HepG2 (cell line): Measurements from ENCODE around the gene ARL2. TPM values are rescaled to one million over a fixed set of nuclear protein-coding genes. Genes with fewer than 3 reads are reported as not detected.

Source experiments
- AKAP8 ChIP-seq: sonication (generic); formaldehyde crosslinking; IDR thresholded peaks from 2 replicates; pipeline ENCODE4 v1.5.1; 2020; ENCODE audit warnings: mild to moderate bottlenecking, missing genetic modification reagents
- HINFP ChIP-seq: sonication (generic); formaldehyde crosslinking; IDR thresholded peaks from 2 replicates; pipeline ENCODE4 v1.4.0; 2020; ENCODE audit warnings: low read depth, mild to moderate bottlenecking, missing genetic modification reagents
- MEIS2 ChIP-seq: sonication (generic); formaldehyde crosslinking; IDR thresholded peaks from 2 replicates; pipeline ENCODE4 v1.9.0; 2021; ENCODE audit warnings: mild to moderate bottlenecking, missing genetic modification reagents
- MTA1 ChIP-seq: sonication (generic); formaldehyde crosslinking; IDR thresholded peaks from 2 replicates; pipeline ENCODE4 v1.4.0; 2020; ENCODE audit warnings: missing genetic modification reagents, mild to moderate bottlenecking, borderline replicate concordance
- MXI1 ChIP-seq: IDR thresholded peaks from 3 replicates; pipeline ENCODE4 v1.6.1; 2012; ENCODE audit warnings: low read depth, low read length, inconsistent platforms, borderline replicate concordance
- SNAPC2 ChIP-seq: sonication (generic); formaldehyde crosslinking; IDR thresholded peaks from 2 replicates; pipeline ENCODE4 v1.8.1; 2022; ENCODE audit warnings: mild to moderate bottlenecking, missing genetic modification reagents
- ZBTB34 ChIP-seq: sonication (generic); formaldehyde crosslinking; IDR thresholded peaks from 2 replicates; pipeline ENCODE4 v1.8.0; 2022; ENCODE audit warnings: mild to moderate bottlenecking, missing genetic modification reagents
- ZHX1 ChIP-seq: sonication (generic); formaldehyde crosslinking; IDR thresholded peaks from 2 replicates; pipeline ENCODE4 v1.8.1; 2022; ENCODE audit warnings: low read depth, mild to moderate bottlenecking, missing genetic modification reagents
- ZNF180 ChIP-seq: sonication (generic); formaldehyde crosslinking; IDR thresholded peaks from 2 replicates; pipeline ENCODE4 v1.4.0; 2020; ENCODE audit warnings: low read depth, missing genetic modification reagents, borderline replicate concordance
- ZNF646 ChIP-seq: sonication (generic); formaldehyde crosslinking; IDR thresholded peaks from 2 replicates; pipeline ENCODE4 v1.9.0; 2021; ENCODE audit warnings: mild to moderate bottlenecking, missing genetic modification reagents
- ZNF691 ChIP-seq: sonication (generic); formaldehyde crosslinking; IDR thresholded peaks from 2 replicates; pipeline ENCODE4 v1.4.0; 2020; ENCODE audit warnings: missing genetic modification reagents, low read depth, mild to moderate bottlenecking, borderline replicate concordance
- polyA plus RNA-seq, 8 experiments: library from polyadenylated mRNA; depleted of rRNA in 3 of 8; stranded (reverse) in 7 of 8; unstranded in 1 of 8; fragments of >200 nt; fragmentation: Illumina TruSeq in 4 of 8; extraction: Trizol in 4 of 8; gene quantifications; 2 replicates each; pipeline versions ENCODE4 v1.2.1 to v1.2.3, GENCODE V29; 2011 to 2016; ENCODE audit warnings: low read depth in 4 of 8, missing spikeins in 1 of 8, mixed read lengths in 1 of 8; ENCODE audit not compliant: insufficient read depth in 1 of 8
- total RNA-seq, 5 experiments: library from RNA; depleted of rRNA; stranded (reverse); fragments of >200 nt; fragmentation: Illumina TruSeq; extraction: Trizol; gene quantifications; 2 replicates each; pipeline ENCODE4 v1.2.3, GENCODE V29; 2016; ENCODE audit warnings: low read depth in 1 of 5

ARL2 gene
- total and polyA plus RNA-seq, 2 of the 13 experiments (the other 11 are each of a cell fraction or from before 2014, with no cell fraction given): 82.9 to 84.4 TPM

- TF ChIP-seq HINFP (CRISPR knock-in tag) (0 out of 2 replicates have a peak, but pooled peaks have one; percentile 9), SNAPC2 (CRISPR knock-in tag) (0 out of 2 replicates have a peak, but pooled peaks have one; percentile 64), ZNF646 (CRISPR knock-in tag) (no peak), AKAP8 (CRISPR knock-in tag) (no peak), MTA1 (CRISPR knock-in tag) (0 out of 2 replicates have a peak, but pooled peaks have one; percentile 32), ZNF180 (CRISPR knock-in tag) (no peak), ZHX1 (0 out of 2 replicates have a peak, but pooled peaks have one; percentile 15), MXI1 (peak; percentile 76; the same call in 2 of the 3 replicates), ZNF691 (no peak), ZBTB34 (0 out of 2 replicates have a peak, but pooled peaks have one; percentile 40), MEIS2 (peak; percentile 79)
These were observed 27.1 kb downstream of the ARL2 start, which contains the start of gene SAC3D1 (continued) for GRCh38 chr11:65040847-65041622.
